Karpas-422 (cell line): ENCODE data around the gene TNFRSF8. TPM values are rescaled to one million over a fixed set of nuclear protein-coding genes. Genes with fewer than 3 reads are reported as not detected.

Experiments used
- DNase-seq: peaks from one replicate; pipeline ENCODE4 v3.0.0-alpha.2; 2015
- H2AFZ ChIP-seq: fragments of 200-600 bp; sonication (generic); 2 replicates; pipeline ENCODE4 v1.6.1; 2014; ENCODE audit warnings: antibody characterized with exemption, low read length, mixed read lengths
- H3K27ac ChIP-seq: fragments of 200-600 bp; sonication (generic); 2 replicates; pipeline ENCODE4 v1.5.1; 2014; ENCODE audit warnings: mild to moderate bottlenecking, low read length, moderate library complexity
- H3K27me3 ChIP-seq: fragments of 200-600 bp; sonication (generic); 2 replicates; pipeline ENCODE4 v1.6.1; 2014; ENCODE audit warnings: low read length, mixed read lengths
- H3K36me3 ChIP-seq: fragments of 200-600 bp; sonication (generic); 2 replicates; pipeline ENCODE4 v1.6.1; 2014; ENCODE audit warnings: low read length, mixed read lengths; ENCODE audit not compliant: insufficient read depth
- H3K4me1 ChIP-seq: fragments of 200-600 bp; sonication (generic); 2 replicates; pipeline ENCODE4 v1.6.1; 2014; ENCODE audit warnings: mild to moderate bottlenecking, low read length, mixed read lengths
- H3K4me2 ChIP-seq: fragments of 200-600 bp; sonication (generic); 2 replicates; pipeline ENCODE4 v1.6.1; 2014; ENCODE audit warnings: low read length, low read depth, mild to moderate bottlenecking; ENCODE audit not compliant: poor library complexity, severe bottlenecking
- H3K4me3 ChIP-seq: fragments of 200-600 bp; sonication (generic); 2 replicates; pipeline ENCODE4 v1.5.1; 2014; ENCODE audit warnings: mild to moderate bottlenecking, antibody characterized with exemption, low read length, mixed read lengths
- H3K79me2 ChIP-seq: fragments of 200-600 bp; sonication (generic); 2 replicates; pipeline ENCODE4 v1.6.1; 2014; ENCODE audit warnings: mild to moderate bottlenecking, low read length, mixed read lengths
- H3K9ac ChIP-seq: fragments of 200-600 bp; sonication (generic); 2 replicates; pipeline ENCODE4 v1.6.0; 2014; ENCODE audit warnings: low read length
- H3K9me2 ChIP-seq: fragments of 200-600 bp; sonication (generic), shearing (Covaris generic); replicated peaks from 2 replicates; pipeline ENCODE4 v1.6.0; 2014; ENCODE audit warnings: mild to moderate bottlenecking, low read length, moderate library complexity; ENCODE audit not compliant: insufficient read depth
- H3K9me3 ChIP-seq: fragments of 300-700, 200-600 bp; sonication (generic); 2 replicates; pipeline ENCODE4 v1.6.1; 2014; ENCODE audit warnings: low read length, mixed read lengths
- H4K20me1 ChIP-seq: fragments of 200-600 bp; sonication (generic); 2 replicates; pipeline ENCODE4 v1.6.1; 2014; ENCODE audit warnings: mild to moderate bottlenecking, antibody characterized with exemption, low read length, low read depth; ENCODE audit not compliant: insufficient read depth
- total RNA-seq: library from RNA; depleted of rRNA; stranded (reverse); fragments of >200 nt; shearing (Covaris generic); gene quantifications from 2 replicates; pipeline ENCODE4 v1.2.3, GENCODE V29; 2014; ENCODE audit warnings: low replicate concordance

The TNFRSF8 gene
- total RNA-seq, 1 experiment from 2014 or later, result not detected

- H3K4me3 ChIP-seq, result no peak overlapping the region
- no peak overlapping the region for H3K9ac ChIP-seq
- no peaks in the 10 kb centered on the region for H3K27me3 ChIP-seq
- peaks cover 13% of the 10 kb centered on the region; the same call in 1 of the 2 replicates for H4K20me1 ChIP-seq
- no peaks in the 10 kb centered on the region for H3K9me2 ChIP-seq
- no peak overlapping the region for H3K4me2 ChIP-seq
- H3K79me2 ChIP-seq, result no peaks in the 10 kb centered on the region
- H3K27ac ChIP-seq, result no peak overlapping the region
- H3K9me3 ChIP-seq, result no peaks in the 10 kb centered on the region
- no peak for DNase-seq
- no peaks in the 10 kb centered on the region for H3K4me1 ChIP-seq
- no peak overlapping the region for H2AFZ ChIP-seq
- no peaks in the 10 kb centered on the region for H3K36me3 ChIP-seq
These were observed 81.1 kb downstream of the TNFRSF8 start for GRCh38 chr1:12144236-12144635.

- H3K4me1 ChIP-seq, result no peaks in the 10 kb centered on the region
- H3K9me2 ChIP-seq, result no peaks in the 10 kb centered on the region
- no peaks in the 10 kb centered on the region for H3K9me3 ChIP-seq
- no peaks in the 10 kb centered on the region for H3K36me3 ChIP-seq
- no peak overlapping the region for H3K27ac ChIP-seq
- H3K4me2 ChIP-seq, result no peak overlapping the region
- H3K27me3 ChIP-seq, result no peaks in the 10 kb centered on the region
- no peak overlapping the region for H3K9ac ChIP-seq
- H4K20me1 ChIP-seq, result peaks cover 13% of the 10 kb centered on the region; the same call in 1 of the 2 replicates
- no peak overlapping the region for H2AFZ ChIP-seq
- no peaks in the 10 kb centered on the region for H3K79me2 ChIP-seq
- no peak for DNase-seq
- no peak overlapping the region for H3K4me3 ChIP-seq
These were observed 81.9 kb downstream of the TNFRSF8 start for GRCh38 chr1:12144969-12145368.

- Histone ChIP-seq H3K27ac (no peak overlapping the region), H3K27me3 (no peaks in the 10 kb centered on the region), H3K9me3 (no peaks in the 10 kb centered on the region), H3K4me2 (no peak overlapping the region), H3K4me1 (no peaks in the 10 kb centered on the region), H3K36me3 (no peaks in the 10 kb centered on the region), H4K20me1 (peaks cover 13% of the 10 kb centered on the region; the same call in 1 of the 2 replicates), H2AFZ (no peak overlapping the region), H3K4me3 (no peak overlapping the region), H3K79me2 (no peaks in the 10 kb centered on the region), H3K9ac (no peak overlapping the region), H3K9me2 (no peaks in the 10 kb centered on the region)
- DNase-seq, result no peak
These were observed 82.7 kb downstream of the TNFRSF8 start for GRCh38 chr1:12145616-12146342.

- no peak overlapping the region for H3K9ac ChIP-seq
- no peak overlapping the region for H2AFZ ChIP-seq
- no peaks in the 10 kb centered on the region for H3K9me2 ChIP-seq
- H3K4me2 ChIP-seq, result no peak overlapping the region
- H4K20me1 ChIP-seq, result peaks cover 12% of the 10 kb centered on the region; the same call in 1 of the 2 replicates
- no peak for DNase-seq
- no peaks in the 10 kb centered on the region for H3K27me3 ChIP-seq
- no peaks in the 10 kb centered on the region for H3K36me3 ChIP-seq
- H3K4me3 ChIP-seq, result no peak overlapping the region
- H3K27ac ChIP-seq, result no peak overlapping the region
- no peaks in the 10 kb centered on the region for H3K79me2 ChIP-seq
- no peaks in the 10 kb centered on the region for H3K9me3 ChIP-seq
- H3K4me1 ChIP-seq, result no peaks in the 10 kb centered on the region
These were observed 83.4 kb downstream of the TNFRSF8 start for GRCh38 chr1:12146343-12147112.

GRCh38 chr1:12147201-12147701 lies 84.1 kb downstream of the TNFRSF8 start:
- Histone ChIP-seq H4K20me1 (peaks cover 7% of the 10 kb centered on the region; the same call in 1 of the 2 replicates), H3K9me2 (no peaks in the 10 kb centered on the region), H2AFZ (no peak overlapping the region), H3K4me3 (no peak overlapping the region), H3K27me3 (no peaks in the 10 kb centered on the region), H3K27ac (no peak overlapping the region), H3K36me3 (no peaks in the 10 kb centered on the region), H3K4me2 (no peak overlapping the region), H3K4me1 (no peaks in the 10 kb centered on the region), H3K9me3 (no peaks in the 10 kb centered on the region), H3K9ac (no peak overlapping the region), H3K79me2 (no peaks in the 10 kb centered on the region)
- no peak for DNase-seq

- Histone ChIP-seq H3K27me3 (no peaks in the 10 kb centered on the region), H3K4me1 (no peaks in the 10 kb centered on the region), H3K4me3 (no peak overlapping the region), H3K4me2 (no peak overlapping the region), H3K36me3 (no peaks in the 10 kb centered on the region), H3K9me3 (no peaks in the 10 kb centered on the region), H3K27ac (no peak overlapping the region), H2AFZ (no peak overlapping the region), H3K9me2 (no peaks in the 10 kb centered on the region), H3K9ac (no peak overlapping the region), H3K79me2 (no peaks in the 10 kb centered on the region), H4K20me1 (peaks cover 7% of the 10 kb centered on the region; the same call in 1 of the 2 replicates)
- no peak for DNase-seq
These were observed 85.3 kb downstream of the TNFRSF8 start for GRCh38 chr1:12148160-12148957.

- Histone ChIP-seq H3K9ac (no peak overlapping the region), H3K79me2 (no peaks in the 10 kb centered on the region), H3K27me3 (no peaks in the 10 kb centered on the region), H3K36me3 (no peaks in the 10 kb centered on the region), H3K27ac (no peak overlapping the region), H3K4me2 (no peak overlapping the region), H4K20me1 (peaks cover 7% of the 10 kb centered on the region; the same call in 1 of the 2 replicates), H3K9me2 (no peaks in the 10 kb centered on the region), H3K4me3 (no peak overlapping the region), H2AFZ (no peak overlapping the region), H3K4me1 (no peaks in the 10 kb centered on the region), H3K9me3 (no peaks in the 10 kb centered on the region)
- DNase-seq, result no peak
These were observed 86.1 kb downstream of the TNFRSF8 start for GRCh38 chr1:12148958-12149790.
